ENCODE results near the gene CCDC192. TPM values are rescaled to one million over a fixed set of nuclear protein-coding genes. Genes with fewer than 3 reads are reported as not detected.

CCDC192 gene
- total RNA-seq, 3 donors from 2014 or later (not counting 1 experiment from before 2014, with no cell fraction given), result not detected

DNA sequence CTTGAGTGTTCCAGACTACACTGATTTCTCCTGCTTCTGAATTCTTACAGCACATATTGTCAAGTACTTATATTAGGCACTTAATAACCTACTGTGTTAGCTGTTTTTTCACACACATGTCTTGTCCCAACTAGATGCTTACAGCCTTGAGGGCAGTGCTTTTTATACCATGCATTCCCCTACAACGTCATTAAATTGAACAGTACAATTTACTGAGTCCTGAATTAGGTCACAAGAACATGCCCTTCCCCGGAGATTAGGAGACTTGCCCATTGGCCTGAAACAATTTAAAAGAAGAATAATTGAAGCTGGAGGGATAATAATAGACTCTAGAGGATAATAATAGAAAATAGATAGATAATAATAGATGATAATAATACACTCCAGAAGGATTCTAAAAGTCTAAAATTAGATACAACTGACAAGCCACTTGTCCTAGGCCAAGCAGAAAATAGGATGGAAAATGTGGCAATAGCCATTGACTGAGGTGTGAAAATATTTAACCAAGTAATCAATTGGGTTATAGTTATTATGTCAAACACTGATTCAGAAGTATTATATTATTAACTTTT, 267.7 kb downstream of the CCDC192 start:
- Mint-ChIP-seq H3K27ac (no peak overlapping the region), H3K4me3 (no peak overlapping the region), H3K27me3 (ENCODE audit: low read depth in 2 of 2) (no peaks in the 10 kb centered on the region), H3K4me1 (no peaks in the 10 kb centered on the region), H3K9me3 (no peaks in the 10 kb centered on the region), H3K36me3 (peaks cover under 1% of the 10 kb centered on the region)
- ATAC-seq (no peak), DNase-seq (no peak)
- Histone ChIP-seq H3K36me3 (ENCODE audit: control insufficient read depth, insufficient read depth, low read length) (no peaks in the 10 kb centered on the region), H3K27ac (ENCODE audit: low read length) (no peak overlapping the region), H3K4me1 (ENCODE audit: control insufficient read depth, insufficient read depth, low read length) (no peaks in the 10 kb centered on the region), H3K4me3 (ENCODE audit: low read length) (no peak overlapping the region), H3K9me3 (ENCODE audit: control insufficient read depth, insufficient read depth, low read length) (no peaks in the 10 kb centered on the region), H3K27me3 (ENCODE audit: control insufficient read depth, insufficient read depth, low read length) (no peaks in the 10 kb centered on the region)
- intact Hi-C loops (cut with micrococcal nuclease), result no loop called here
- 95% methylated on average over 2 of the region's 2 CpGs for WGBS (ENCODE audit: insufficient coverage)
- no peak for TF ChIP-seq CTCF (IDR thresholded peaks at IDR 0.05)

GRCh38 chr5:127975961-127976360, 272.8 kb downstream of the CCDC192 start:
- Histone ChIP-seq H3K27ac (ENCODE audit: low read length) (no peak overlapping the region), H3K27me3 (ENCODE audit: control insufficient read depth, insufficient read depth, low read length) (no peaks in the 10 kb centered on the region), H3K36me3 (ENCODE audit: control insufficient read depth, insufficient read depth, low read length) (no peaks in the 10 kb centered on the region), H3K4me3 (ENCODE audit: low read length) (no peak overlapping the region), H3K4me1 (ENCODE audit: control insufficient read depth, insufficient read depth, low read length) (no peaks in the 10 kb centered on the region), H3K9me3 (ENCODE audit: control insufficient read depth, insufficient read depth, low read length) (no peaks in the 10 kb centered on the region)
- DNase-seq (no peak), ATAC-seq (no peak)
- no peaks in the 10 kb centered on the region for H3K27me3 Mint-ChIP-seq (ENCODE audit: low read depth in 2 of 2)
- no peaks in the 10 kb centered on the region for H3K9me3 Mint-ChIP-seq
- intact Hi-C loops (cut with micrococcal nuclease), result no loop called here
- H3K36me3 Mint-ChIP-seq, result no peaks in the 10 kb centered on the region
- no peak overlapping the region for H3K4me3 Mint-ChIP-seq
- no peaks in the 10 kb centered on the region for H3K4me1 Mint-ChIP-seq
- WGBS (ENCODE audit: insufficient coverage), result 100% methylated on average over 1 of the region's 2 CpGs
- no peak for TF ChIP-seq CTCF (IDR thresholded peaks at IDR 0.05)
- H3K27ac Mint-ChIP-seq, result no peak overlapping the region

- no peak overlapping the region for H3K4me3 Mint-ChIP-seq
- no peaks in the 10 kb centered on the region for H3K36me3 ChIP-seq (ENCODE audit: control insufficient read depth, insufficient read depth, low read length)
- no peaks in the 10 kb centered on the region for H3K4me1 ChIP-seq (ENCODE audit: control insufficient read depth, insufficient read depth, low read length)
- H3K9me3 Mint-ChIP-seq, result no peaks in the 10 kb centered on the region
- H3K4me1 Mint-ChIP-seq, result no peaks in the 10 kb centered on the region
- no peaks in the 10 kb centered on the region for H3K9me3 ChIP-seq (ENCODE audit: control insufficient read depth, insufficient read depth, low read length)
- no peaks in the 10 kb centered on the region for H3K27me3 Mint-ChIP-seq (ENCODE audit: low read depth in 2 of 2)
- DNase-seq (no peak), ATAC-seq (no peak)
- WGBS (ENCODE audit: insufficient coverage), result 91% methylated on average over 4 of the region's 4 CpGs
- H3K27me3 ChIP-seq (ENCODE audit: control insufficient read depth, insufficient read depth, low read length), result no peaks in the 10 kb centered on the region
- H3K36me3 Mint-ChIP-seq, result no peaks in the 10 kb centered on the region
- no peak overlapping the region for H3K4me3 ChIP-seq (ENCODE audit: low read length)
- no peak for TF ChIP-seq CTCF (IDR thresholded peaks at IDR 0.05)
- no peak overlapping the region for H3K27ac Mint-ChIP-seq
- H3K27ac ChIP-seq (ENCODE audit: low read length), result no peak overlapping the region
- intact Hi-C loops (cut with micrococcal nuclease), result no loop called here
Measured at GRCh38 chr5:127976525-127976924, 273.3 kb downstream of the CCDC192 start.

Data from natural killer cell (primary cell).